ENCODE results near the gene POC1A. TPM values are rescaled to one million over a fixed set of nuclear protein-coding genes. Genes with fewer than 3 reads are reported as not detected.

POC1A gene
- polyA plus RNA-seq, 1 donor (not counting 4 experiments of a cell fraction or from before 2014, with no cell fraction given), result 11.5 TPM

DNA sequence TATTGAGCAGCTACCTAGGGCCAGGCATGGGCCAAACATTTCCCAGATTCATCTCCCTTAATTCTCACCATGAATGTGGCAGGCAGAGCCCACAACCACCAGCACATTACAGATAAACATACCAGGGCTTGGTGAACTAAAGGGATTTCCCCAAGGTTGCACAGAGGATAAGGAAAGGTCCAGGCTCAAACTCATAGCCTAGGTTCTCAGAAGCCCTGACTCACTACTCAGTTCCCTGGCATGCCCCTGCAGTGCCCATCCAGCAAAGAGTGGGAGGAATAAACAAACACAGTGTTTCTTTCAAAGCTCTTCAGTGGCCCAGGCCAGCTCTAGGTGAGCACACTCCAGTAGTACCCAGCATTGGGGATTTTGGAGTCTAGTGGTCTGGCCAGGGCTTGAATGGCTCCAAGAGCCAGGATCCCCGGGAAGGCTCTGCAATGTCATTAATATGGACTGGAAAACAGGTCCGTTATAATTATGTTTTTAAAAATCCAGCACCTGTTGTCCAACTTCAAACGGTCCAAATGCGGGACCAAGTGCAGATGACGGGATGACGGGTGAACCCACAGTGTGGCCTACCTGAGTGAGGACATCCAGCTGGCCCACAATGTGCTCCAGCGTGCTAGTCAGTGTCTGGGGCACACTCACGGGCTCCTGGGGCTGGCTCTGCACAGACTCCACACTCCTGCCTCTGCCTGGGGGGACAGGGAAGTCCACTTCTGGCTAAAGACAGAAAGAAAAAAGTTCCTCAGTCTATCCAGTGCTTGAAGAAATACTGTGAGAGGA is 58.0 kb downstream of the POC1A start:
- Histone ChIP-seq H3K36me3 (ENCODE audit: control insufficient read depth in 2 of 2, extremely low read depth in 1 of 2, insufficient read depth in 2 of 2, low read length in 2 of 2) (peaks cover 3 to 18% of the 10 kb centered on the region in 2 experiments), H4K20me1 (ENCODE audit: control insufficient read depth, extremely low read depth, insufficient read depth, low read length) (no peaks in the 10 kb centered on the region), H2AFZ (ENCODE audit: control insufficient read depth, low read length) (no peak overlapping the region), H3K4me3 (ENCODE audit: control insufficient read depth in 2 of 3, extremely low read depth in 1 of 3, insufficient read depth in 2 of 3, low read depth in 1 of 3, low read length in 3 of 3) (no peak overlapping the region), H3K4me1 (ENCODE audit: control insufficient read depth, extremely low read depth, insufficient read depth, low read length) (no peaks in the 10 kb centered on the region), H3K27me3 (ENCODE audit: control insufficient read depth, extremely low read depth, insufficient read depth, low read length) (no peaks in the 10 kb centered on the region), H3K79me2 (ENCODE audit: control insufficient read depth, insufficient read depth, low read length) (no peaks in the 10 kb centered on the region), H3K9ac (ENCODE audit: control insufficient read depth, extremely low read depth, insufficient read depth, low read length) (no peak overlapping the region), H3K27ac (ENCODE audit: control insufficient read depth, insufficient read depth, low read length) (no peak overlapping the region), H3K4me2 (ENCODE audit: control insufficient read depth, extremely low read depth, insufficient read depth, low read depth, low read length) (no peak overlapping the region), H3K9me3 (ENCODE audit: control insufficient read depth, low read depth, low read length) (no peaks in the 10 kb centered on the region), H3K9me1 (ENCODE audit: control insufficient read depth, extremely low read depth, insufficient read depth, low read length) (no peaks in the 10 kb centered on the region)
- DNase-seq (ENCODE audit: low read depth, low spot score) (no peak), FAIRE-seq (no peak)
- dilution Hi-C loops (cut with MboI; ENCODE audit: extremely low pct_ligation_motif_present, low sequenced_read_pairs), result no loop called here
- TF ChIP-seq, protein P1, sequence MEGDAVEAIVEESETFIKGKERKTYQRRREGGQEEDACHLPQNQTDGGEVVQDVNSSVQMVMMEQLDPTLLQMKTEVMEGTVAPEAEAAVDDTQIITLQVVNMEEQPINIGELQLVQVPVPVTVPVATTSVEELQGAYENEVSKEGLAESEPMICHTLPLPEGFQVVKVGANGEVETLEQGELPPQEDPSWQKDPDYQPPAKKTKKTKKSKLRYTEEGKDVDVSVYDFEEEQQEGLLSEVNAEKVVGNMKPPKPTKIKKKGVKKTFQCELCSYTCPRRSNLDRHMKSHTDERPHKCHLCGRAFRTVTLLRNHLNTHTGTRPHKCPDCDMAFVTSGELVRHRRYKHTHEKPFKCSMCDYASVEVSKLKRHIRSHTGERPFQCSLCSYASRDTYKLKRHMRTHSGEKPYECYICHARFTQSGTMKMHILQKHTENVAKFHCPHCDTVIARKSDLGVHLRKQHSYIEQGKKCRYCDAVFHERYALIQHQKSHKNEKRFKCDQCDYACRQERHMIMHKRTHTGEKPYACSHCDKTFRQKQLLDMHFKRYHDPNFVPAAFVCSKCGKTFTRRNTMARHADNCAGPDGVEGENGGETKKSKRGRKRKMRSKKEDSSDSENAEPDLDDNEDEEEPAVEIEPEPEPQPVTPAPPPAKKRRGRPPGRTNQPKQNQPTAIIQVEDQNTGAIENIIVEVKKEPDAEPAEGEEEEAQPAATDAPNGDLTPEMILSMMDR (optimal IDR thresholded peaks at IDR 0.05 in 1 of 3, IDR thresholded peaks at IDR 0.05 in 1 of 3, conservative IDR thresholded peaks at IDR 0.05 in 1 of 3; ENCODE audit: extremely low read depth in 1 of 3, insufficient read depth in 2 of 3, low read length in 3 of 3), result no peak
- TF ChIP-seq EZH2 (IDR thresholded peaks at IDR 0.05; ENCODE audit: low read length), result no peak

DNA sequence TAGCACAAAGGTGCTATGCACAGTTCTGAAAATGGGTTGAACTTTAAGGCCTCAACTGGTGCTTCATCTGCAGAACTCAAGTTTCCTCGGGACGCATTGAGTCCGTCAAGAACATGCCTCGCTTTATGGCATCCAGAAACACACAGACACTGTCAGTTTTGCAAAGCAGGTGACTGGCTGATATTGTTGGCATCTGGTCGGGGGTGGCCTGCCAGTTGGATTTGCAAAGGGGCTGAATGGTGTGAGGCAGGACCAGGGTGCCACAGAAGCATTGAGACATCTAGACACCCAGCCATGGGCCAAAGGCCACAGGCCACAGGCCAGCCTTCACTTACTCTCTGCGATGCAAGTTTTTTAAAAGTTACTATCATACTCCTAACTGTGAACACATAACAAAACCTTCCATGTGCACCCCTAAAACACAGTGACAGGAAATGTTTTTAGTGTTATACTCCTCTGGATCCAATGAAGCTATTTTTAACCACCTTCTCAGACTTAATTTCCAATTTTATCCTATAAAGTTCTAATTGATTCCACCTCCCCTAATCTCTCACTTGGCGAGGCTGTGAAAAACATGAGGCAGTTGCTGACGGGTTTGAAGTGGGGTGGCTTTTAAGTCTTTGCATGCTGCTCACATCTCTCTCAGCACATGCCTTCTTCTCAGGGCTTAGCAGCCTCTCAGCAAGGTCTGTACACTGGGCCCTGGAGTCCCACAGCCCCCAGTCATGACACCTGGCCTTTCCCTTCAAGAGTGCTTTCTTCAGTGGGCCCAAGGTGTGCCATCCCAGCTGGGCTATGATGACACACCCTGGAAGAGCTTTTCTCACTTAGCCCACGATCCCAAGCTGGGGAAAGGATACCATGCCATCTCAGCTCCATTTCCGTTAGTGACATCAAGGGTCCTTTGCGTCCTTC is 59.4 kb downstream of the POC1A start:
- Histone ChIP-seq H4K20me1 (ENCODE audit: control insufficient read depth, extremely low read depth, insufficient read depth, low read length) (no peaks in the 10 kb centered on the region), H3K9me3 (ENCODE audit: control insufficient read depth, low read depth, low read length) (no peaks in the 10 kb centered on the region), H3K27me3 (ENCODE audit: control insufficient read depth, extremely low read depth, insufficient read depth, low read length) (no peaks in the 10 kb centered on the region), H3K4me1 (ENCODE audit: control insufficient read depth, extremely low read depth, insufficient read depth, low read length) (peaks cover 7% of the 10 kb centered on the region), H3K4me2 (ENCODE audit: control insufficient read depth, extremely low read depth, insufficient read depth, low read depth, low read length) (no peak overlapping the region), H3K79me2 (ENCODE audit: control insufficient read depth, insufficient read depth, low read length) (no peaks in the 10 kb centered on the region), H3K36me3 (ENCODE audit: control insufficient read depth in 2 of 2, extremely low read depth in 1 of 2, insufficient read depth in 2 of 2, low read length in 2 of 2) (peaks cover 3 to 18% of the 10 kb centered on the region in 2 experiments), H2AFZ (ENCODE audit: control insufficient read depth, low read length) (no peak overlapping the region), H3K27ac (ENCODE audit: control insufficient read depth, insufficient read depth, low read length) (no peak overlapping the region), H3K4me3 (ENCODE audit: control insufficient read depth in 2 of 3, extremely low read depth in 1 of 3, insufficient read depth in 2 of 3, low read depth in 1 of 3, low read length in 3 of 3) (no peak overlapping the region), H3K9ac (ENCODE audit: control insufficient read depth, extremely low read depth, insufficient read depth, low read length) (no peak overlapping the region), H3K9me1 (ENCODE audit: control insufficient read depth, extremely low read depth, insufficient read depth, low read length) (no peaks in the 10 kb centered on the region)
- FAIRE-seq (no peak), DNase-seq (ENCODE audit: low read depth, low spot score) (no peak)
- dilution Hi-C loops (cut with MboI; ENCODE audit: extremely low pct_ligation_motif_present, low sequenced_read_pairs), result no loop called here
- TF ChIP-seq, protein P1 (optimal IDR thresholded peaks at IDR 0.05 in 1 of 3, IDR thresholded peaks at IDR 0.05 in 1 of 3, conservative IDR thresholded peaks at IDR 0.05 in 1 of 3; ENCODE audit: extremely low read depth in 1 of 3, insufficient read depth in 2 of 3, low read length in 3 of 3), result no peak
- no peak for TF ChIP-seq EZH2 (IDR thresholded peaks at IDR 0.05; ENCODE audit: low read length)

Measured in keratinocyte (primary cell).